Right hindlimb (tissue), 1 donor: ENCODE results near the gene REPIN1.
A peak's percentile ranks its signal among the peaks of the same experiment; 100 is the strongest.

ENCODE experiments used
- DNase-seq: peaks from one replicate; pipeline ENCODE4 v3.0.0-alpha.2; 2018

Gene REPIN1

GRCh38 chr7:150398108-150398964, 29.7 kb downstream of the REPIN1 start:
- DNase-seq, result peak; percentile 15

GRCh38 chr7:150398965-150399320, 30.3 kb downstream of the REPIN1 start:
- no peak for DNase-seq

- peak; percentile 6 for DNase-seq
These were observed 30.9 kb downstream of the REPIN1 start for GRCh38 chr7:150399421-150400007.

GRCh38 chr7:150400008-150400787, 31.6 kb downstream of the REPIN1 start:
- DNase-seq, result no peak

DNA sequence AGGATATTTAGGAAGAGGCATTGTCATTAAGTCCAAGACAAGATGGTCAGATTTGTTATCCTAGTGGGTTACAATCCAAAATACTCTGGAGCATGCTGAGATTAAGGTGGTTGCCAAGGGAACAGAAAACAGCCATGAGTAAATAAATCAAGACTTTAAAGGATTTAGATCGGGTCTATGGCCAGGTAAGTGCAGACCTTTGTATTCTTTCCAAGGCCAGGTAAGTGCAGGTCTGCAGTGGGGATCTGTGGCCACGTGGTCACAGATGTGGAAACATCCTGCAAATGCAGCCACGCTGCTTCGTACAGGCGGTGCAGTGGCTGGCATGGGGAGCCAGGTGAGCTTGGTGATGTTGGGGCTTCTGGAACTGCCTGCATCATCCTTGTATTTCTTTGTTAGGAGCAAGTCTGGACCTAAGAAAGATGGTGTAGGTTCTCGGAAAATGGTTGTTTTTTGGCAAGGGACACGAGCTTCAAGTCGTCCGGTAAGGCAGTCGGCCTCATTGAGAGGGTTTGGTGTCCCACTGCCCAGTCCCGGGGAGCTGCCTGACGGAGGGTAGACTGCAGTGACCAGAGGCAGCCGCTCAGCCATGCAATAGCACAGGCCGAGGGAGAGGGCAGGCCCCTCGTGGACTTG, 32.3 kb downstream of the REPIN1 start:
- peak; percentile 8 for DNase-seq

DNA sequence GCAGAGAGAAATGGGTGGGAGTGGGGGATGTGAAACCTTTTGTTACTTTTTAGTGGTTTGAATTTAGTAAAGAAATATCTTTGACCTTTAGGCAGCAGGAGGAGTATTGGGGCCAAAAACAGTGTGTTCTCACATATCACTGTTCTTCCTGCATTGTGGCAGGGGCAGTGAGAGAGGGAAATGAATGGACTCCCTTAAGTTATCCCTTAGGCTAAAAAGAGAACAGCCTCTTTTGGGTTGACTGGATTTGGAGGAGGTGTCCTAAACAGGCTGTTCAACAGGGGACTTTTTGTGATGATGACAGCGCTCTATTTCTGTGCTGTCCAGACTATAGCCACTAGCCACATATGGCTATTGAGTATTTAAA, 32.8 kb downstream of the REPIN1 start:
- no peak for DNase-seq

- no peak for DNase-seq
These were observed 33.4 kb downstream of the REPIN1 start for GRCh38 chr7:150401861-150402631.

DNA sequence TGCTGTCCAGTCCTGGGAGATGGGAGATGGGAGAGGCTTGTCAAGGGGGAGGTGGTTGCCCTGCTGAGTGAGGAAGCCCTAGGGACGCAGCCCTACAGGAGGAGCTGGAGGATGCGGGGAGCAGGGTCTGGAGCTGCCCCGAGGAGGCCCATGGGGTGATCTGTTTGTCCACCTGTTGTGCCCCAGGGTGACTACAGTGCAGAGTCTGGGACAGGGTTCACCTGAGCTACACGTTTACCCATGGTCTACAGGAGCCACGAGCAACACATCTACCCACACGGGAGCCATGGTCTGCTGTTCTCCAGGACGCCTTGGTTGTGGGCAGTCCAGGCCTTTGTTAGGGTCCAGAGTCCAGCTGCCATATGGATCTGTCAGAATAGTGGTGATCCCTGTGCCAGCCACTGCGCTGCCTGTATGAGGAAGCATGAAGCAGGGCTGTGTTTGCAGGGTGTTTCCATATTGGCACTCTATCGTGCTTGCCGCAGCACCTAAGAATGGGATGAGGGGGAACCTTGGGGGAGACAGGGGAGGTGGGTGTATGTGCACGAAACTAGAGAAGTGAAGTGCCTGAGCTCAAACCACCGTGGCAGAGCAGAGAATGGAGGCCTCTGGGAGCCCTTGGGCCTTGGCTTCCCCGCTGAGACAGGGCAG, 34.2 kb downstream of the REPIN1 start:
- DNase-seq, result peak; percentile 16

DNA sequence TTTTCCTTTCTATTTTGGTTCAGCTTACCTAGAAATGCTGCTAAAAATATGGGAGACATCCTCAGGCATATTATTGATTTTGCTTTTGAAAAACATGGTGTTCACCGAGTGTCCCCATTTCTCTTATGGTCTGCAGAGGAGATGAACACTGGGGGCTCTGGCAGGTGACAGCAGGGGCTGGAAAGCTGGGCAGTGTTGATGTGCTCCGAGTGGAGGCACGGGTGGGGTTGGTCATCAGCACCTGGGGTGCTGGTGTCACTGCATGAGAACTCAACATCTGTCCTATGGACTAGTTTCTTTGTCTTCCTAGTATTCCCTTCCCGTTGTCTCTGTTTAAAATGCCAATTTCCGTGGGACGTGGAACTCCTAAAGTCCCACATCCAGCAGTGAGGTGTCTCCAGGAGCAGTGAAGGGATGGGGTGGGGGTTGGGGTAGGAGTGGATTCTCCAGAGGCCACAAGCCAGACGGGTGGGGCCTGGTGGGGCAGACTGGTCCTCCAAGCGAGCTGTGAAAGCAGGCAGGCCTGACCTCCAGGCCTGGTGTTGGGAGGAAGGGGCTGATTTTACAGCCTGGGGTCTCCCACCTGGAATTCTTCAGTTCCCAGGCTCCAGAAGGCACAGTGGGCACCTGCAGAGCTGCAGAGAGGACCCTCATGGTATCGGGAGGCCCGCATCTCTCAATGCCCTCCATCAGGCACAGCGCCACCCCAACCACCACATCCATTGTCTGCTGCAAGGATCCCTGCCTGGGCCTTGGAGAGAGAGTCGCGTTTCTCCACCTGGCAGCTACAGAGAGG, 35.0 kb downstream of the REPIN1 start:
- DNase-seq, result peak; percentile 15

GRCh38 chr7:150404172-150404804, 35.7 kb downstream of the REPIN1 start:
- DNase-seq, result peak; percentile 21

DNA sequence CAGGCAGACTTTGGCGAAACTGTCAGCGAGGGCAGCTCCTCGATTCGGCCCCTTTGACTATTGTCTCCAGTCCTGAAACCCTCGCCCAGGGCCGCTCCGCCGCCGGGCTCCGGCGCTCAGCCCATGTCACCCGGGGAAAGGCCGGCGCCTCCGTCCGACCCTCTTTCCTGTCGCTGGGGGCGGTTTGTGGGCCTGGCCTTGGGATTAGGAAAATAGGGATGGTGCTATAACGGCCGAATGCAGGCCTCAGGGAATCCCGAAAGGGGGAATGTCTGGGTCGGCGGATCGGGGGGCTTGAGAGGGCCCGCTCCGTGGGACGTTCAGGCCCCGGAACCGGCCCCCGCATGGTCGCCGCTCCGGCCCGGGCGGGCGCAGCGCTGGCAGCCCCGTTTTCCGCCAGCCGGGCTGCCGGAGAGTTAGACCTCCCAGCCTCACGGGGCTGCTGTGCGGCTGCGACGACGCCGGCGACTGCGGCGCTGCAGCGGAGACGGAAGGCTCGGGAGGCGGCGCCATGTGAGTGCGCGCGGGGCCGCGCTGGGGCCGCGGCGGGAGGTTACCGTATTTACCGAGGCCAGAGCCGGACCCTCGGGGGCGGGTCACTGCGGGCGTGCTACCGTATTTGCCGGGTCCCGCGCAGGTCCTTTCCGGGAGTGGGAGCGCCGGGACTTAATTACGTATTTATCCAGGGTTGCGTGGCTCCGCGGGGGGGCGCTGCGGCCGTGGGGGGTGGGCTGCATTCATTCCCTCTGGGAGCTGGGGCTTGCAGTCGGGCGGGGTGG, 36.4 kb downstream of the REPIN1 start:
- DNase-seq, result peak; percentile 91

DNA sequence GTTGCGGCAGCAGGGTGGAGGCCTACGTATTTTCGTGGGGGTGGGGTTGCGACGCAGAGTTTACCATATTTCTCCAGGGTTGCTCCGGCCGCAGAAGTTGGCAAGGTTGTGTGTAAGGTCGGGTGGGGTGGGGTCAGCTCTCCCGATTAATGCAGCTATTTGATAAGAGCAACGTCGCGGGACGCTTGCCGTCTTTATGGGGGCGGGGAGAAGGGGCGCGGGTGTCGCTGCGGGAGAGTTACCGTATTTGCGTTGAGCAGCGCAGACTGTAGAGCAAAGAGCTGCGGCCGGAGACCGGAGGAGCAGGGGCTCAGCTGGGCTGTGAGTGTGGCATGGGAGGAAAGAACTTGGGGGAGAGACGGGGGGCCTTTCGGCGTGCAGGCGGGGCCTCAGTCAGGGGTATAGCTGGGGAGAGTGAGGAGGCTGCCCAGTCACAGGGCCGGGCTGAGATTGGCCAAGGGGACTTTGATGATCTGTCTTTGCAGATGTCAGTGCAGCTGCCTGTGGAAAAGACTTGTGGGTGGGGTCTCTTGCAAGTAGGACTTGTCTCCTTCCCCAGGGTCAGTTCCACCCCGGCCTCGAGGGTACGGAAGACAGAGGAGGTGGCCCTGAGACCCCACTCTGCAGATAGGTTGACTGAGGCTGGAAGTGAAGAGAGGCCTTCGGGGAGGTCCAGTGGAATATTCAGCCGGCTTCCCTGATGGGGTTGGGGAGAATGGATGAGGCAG, 37.1 kb downstream of the REPIN1 start:
- peak; percentile 65 for DNase-seq

DNA sequence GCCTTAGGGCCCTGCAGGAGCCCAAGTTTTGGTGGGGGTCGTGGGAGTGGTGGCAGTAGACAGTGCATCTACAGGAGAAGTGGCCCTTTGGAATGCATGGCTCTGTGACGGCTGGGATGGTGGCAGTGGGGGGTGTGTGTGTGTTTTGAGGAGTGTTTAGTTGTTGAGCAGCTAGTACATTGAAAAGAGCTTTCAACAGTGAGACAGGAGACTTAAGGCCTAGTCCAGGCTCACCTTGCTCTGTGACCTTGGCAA, 37.6 kb downstream of the REPIN1 start:
- no peak for DNase-seq

DNA sequence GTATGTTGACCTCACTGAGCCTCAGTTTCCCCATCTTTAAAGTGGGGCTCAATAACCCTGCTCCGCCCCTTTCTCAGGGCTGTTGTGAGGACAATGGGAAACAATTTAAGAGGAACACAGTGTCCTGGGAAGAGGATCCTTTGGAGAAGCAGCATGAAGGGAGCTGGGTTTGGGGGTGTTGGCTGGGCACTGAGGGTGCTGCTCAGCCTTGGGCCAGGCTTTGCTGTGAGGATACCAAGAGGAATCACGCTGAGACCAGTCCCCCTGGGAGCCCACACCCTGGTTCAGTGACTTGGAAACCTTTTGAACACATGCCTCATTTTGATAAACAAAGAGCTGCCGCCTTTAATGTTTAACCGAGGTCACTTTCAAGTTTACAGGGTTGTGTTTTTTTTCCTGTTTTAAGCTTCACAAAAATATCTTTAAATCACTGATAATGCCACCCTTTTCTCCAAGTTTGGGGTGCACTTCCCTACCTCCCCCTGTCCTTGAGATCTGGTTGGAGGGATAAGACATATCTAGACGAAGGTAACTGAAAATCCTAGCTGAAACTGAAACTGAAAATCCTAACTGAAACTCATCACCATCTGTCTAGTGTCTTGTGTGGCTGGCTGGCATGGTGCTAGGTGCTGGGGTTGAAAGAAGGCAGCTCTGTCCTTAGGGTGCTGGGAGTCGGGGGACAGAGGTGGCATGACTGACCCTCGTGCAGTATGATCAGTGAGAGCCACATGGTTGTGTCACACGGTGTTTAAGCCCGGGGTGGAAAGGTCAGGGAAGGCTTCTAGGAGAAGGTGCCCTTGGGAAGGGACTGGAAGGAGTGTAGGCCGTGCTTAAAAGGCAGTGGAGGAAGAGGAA, 38.2 kb downstream of the REPIN1 start:
- DNase-seq, result peak; percentile 15

GRCh38 chr7:150407588-150408392, 39.2 kb downstream of the REPIN1 start:
- peak; percentile 18 for DNase-seq

DNA sequence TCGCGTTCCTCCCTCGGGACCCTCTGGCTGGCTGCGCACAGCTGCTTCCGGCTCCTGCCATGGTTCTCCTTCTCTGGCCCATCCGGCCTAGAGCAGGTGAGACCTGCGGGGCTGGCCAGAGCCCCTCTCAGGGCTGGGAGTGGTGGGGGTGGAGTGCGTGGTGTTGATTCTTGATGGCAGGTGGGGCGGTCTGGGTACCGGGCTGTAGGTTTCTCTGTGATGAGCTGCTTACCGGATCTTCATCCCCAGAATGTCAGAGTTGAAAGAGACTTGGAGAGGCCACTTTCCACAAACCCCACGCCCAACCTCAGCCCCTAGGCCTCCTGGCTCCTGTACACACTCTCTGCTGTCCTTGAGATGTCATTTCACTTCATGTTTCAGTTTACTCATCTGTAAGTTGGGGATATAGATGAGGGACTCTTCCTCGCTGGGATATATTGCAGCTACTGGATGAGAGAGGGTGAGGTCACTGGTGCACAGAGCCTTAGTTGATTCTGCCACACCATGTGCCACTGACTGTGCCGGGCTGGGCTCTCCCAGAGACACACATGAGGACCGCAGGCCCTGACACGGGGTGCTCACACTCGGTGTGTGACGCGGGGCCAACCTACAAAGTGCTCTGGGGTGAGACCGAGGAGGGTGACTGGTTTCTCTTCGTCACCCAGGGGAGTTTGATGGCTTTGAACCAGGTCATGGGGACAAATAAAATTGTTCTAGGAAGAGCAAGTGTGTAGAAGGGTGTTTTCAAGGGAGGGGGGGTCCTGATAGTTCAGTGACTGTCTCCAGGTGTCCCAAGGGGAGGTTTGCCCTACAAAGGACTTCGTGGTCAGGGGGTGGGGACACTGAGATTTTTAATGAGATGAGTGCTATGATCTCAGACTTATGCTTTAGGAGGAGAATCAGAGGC, 40.0 kb downstream of the REPIN1 start:
- peak; percentile 16 for DNase-seq
